Measurements from ENCODE around the gene CCNY.

Gene CCNY

DNA sequence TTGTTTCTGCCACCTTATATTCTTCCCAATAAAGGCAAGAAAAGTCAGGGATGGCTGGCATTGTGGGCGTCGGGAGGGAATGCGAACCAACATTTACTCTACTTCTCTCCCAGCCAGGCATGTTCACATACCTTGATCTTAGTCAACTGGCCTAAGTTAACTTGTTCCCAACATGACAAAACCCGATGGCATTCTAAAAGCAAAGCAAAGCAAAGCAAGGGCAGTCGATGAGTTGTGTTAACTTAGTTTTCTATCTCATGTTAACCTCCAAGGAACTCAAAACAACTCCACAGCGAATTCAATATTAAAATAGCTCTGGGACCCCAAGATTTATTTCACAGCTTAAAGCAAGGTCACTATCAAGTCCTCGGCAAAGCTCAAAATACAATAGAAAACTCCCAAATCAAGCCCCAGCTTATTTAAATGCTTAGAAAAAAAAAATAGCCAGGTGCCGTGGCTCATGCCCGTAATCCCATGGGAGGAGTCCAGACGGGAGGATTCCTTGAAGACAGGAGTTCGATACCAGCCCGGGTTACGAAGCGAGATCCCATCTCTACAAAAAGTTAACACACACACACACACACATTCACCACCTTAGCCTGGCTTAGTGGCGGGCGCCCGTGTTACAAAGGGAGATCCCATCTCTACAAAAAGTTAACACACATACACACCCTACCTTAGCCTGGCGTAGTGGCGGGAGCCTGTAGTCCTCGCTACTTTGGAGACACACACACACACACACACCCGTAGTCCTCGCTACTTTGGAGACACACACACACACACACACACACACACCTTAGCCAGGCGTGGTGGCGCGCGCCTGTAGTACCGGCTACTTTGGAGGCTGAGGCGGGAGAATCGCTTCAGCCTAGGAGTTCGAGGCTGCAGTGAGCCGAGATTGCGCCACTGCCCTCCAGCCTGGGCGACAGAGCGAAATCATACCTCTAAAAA, 901 bp upstream of the CCNY start:
- TF ChIP-seq ZFX (IDR thresholded peaks at IDR 0.05; ENCODE audit: borderline replicate concordance), result no peak
- no peak for TF ChIP-seq CTCF (IDR thresholded peaks at IDR 0.05)
- H3K27ac ChIP-seq, result peak overlapping the region; percentile 65

GRCh38 chr10:35336921-35337823, 863 bp downstream of the CCNY start:
- TF ChIP-seq CTCF (IDR thresholded peaks at IDR 0.05) (no peak), ZFX (IDR thresholded peaks at IDR 0.05; ENCODE audit: borderline replicate concordance) (no peak)
- H3K27ac ChIP-seq, result peak overlapping the region; percentile 65

GRCh38 chr10:35339942-35340341, 3.6 kb downstream of the CCNY start:
- no peak for TF ChIP-seq ZFX (IDR thresholded peaks at IDR 0.05; ENCODE audit: borderline replicate concordance)
- TF ChIP-seq CTCF (IDR thresholded peaks at IDR 0.05), result no peak
- no peak overlapping the region for H3K27ac ChIP-seq

- no peak overlapping the region for H3K27ac ChIP-seq
- TF ChIP-seq ZFX (IDR thresholded peaks at IDR 0.05; ENCODE audit: borderline replicate concordance) (no peak), CTCF (IDR thresholded peaks at IDR 0.05) (no peak)
Measured at GRCh38 chr10:35340975-35341374, 4.7 kb downstream of the CCNY start.

DNA sequence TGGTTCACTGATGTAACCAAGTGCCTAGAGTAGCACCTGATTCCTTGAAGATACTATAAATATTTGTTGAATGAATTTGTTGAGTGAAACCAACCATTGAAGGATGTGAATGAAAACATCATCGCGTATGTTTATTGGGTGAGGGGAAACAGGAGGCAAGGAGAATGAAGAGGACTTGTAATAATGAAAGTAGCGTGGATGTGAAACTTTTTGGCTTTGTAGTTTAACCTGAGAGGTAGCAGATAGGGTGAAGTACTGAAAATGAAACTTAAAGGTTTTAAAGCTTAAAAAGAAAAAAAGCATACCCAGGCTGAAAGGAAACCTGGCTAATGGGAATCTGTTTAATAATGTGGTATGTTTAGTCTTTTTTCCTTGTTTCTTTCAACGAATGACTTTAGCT, 5.2 kb downstream of the CCNY start:
- TF ChIP-seq ZFX (IDR thresholded peaks at IDR 0.05; ENCODE audit: borderline replicate concordance) (no peak), CTCF (IDR thresholded peaks at IDR 0.05) (no peak)
- H3K27ac ChIP-seq, result no peak overlapping the region

DNA sequence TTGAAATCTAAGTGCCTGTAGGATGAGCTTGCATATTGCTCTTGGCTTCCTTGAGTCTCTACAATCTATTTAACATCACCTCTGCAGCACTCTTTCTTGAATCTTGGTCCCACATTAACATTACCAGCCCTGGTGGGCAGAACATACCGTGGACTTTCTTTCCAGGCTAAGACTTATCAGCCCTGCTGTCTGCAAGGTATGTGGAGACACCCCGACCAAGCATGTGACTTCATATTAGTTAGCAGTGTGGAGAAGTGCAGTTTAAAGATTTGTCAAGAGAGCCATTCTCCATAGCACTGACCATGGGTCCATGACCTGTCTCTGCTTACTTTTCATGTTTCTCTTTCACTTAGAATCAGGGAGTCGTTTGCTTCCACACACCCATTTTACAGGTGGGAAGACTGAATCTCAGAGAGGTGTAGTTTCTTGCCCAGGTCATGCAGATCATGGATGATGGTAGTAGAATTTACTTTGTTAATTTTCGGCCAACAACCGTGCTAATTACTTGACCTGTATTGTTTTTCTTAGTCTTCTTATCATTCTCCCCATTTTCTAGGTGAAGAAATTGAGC, 6.0 kb downstream of the CCNY start:
- TF ChIP-seq ZFX (IDR thresholded peaks at IDR 0.05; ENCODE audit: borderline replicate concordance), result no peak
- TF ChIP-seq CTCF (IDR thresholded peaks at IDR 0.05), result no peak
- no peak overlapping the region for H3K27ac ChIP-seq
